Heart right ventricle (tissue), 16 donors: ENCODE results near the gene SRP68. TPM values are rescaled to one million over a fixed set of nuclear protein-coding genes. Genes with fewer than 3 reads are reported as not detected.

ENCODE experiments used
- ATAC-seq, 8 donors: fragments of 200-7000 bp; cut with Tn5 transposase; one replicate each; pipeline ENCODE4 v1.9.1; 2020; ENCODE audit warnings: mild to moderate bottlenecking in 8 of 8, moderate library complexity in 8 of 8, moderate number of reproducible peaks in 1 of 8
- DNase-seq, 2 donors: peaks; one replicate each; pipeline ENCODE4 v3.0.0-alpha.2; 2020
- H3K27ac ChIP-seq, 10 donors: fragments of 200-600 bp; sonication (generic) in 2 of 10; one replicate each; pipeline versions ENCODE4 v1.5.0 to v1.8.0; 2020 to 2022; ENCODE audit warnings: mild to moderate bottlenecking in 3 of 10
- H3K27me3 ChIP-seq, 7 donors: fragments of 200-600 bp; one replicate each; pipeline ENCODE4 v1.8.0; 2021 to 2022; ENCODE audit warnings: mild to moderate bottlenecking in 2 of 7
- H3K36me3 ChIP-seq, 9 donors: fragments of 200-600 bp; sonication (generic) in 1 of 9; one replicate each; pipeline versions ENCODE4 v1.5.0 to v1.8.0; 2020 to 2022; ENCODE audit warnings: mild to moderate bottlenecking in 2 of 9
- H3K4me1 ChIP-seq, 9 donors: fragments of 200-600 bp; sonication (generic) in 1 of 9; one replicate each; pipeline versions ENCODE4 v1.5.0 to v1.8.0; 2020 to 2022; ENCODE audit warnings: mild to moderate bottlenecking in 4 of 9
- H3K4me3 ChIP-seq, 10 donors: fragments of 200-600 bp; sonication (generic) in 2 of 10; one replicate each; pipeline versions ENCODE4 v1.5.0 to v1.8.0; 2020 to 2022; ENCODE audit warnings: mild to moderate bottlenecking in 7 of 10, moderate library complexity in 2 of 10
- H3K9me3 ChIP-seq, 11 donors: fragments of 200-600 bp in 10 of 11; sonication (generic) in 2 of 11; one replicate each; pipeline versions ENCODE4 v1.5.0 to v1.8.0; 2013 to 2022; ENCODE audit warnings: mild to moderate bottlenecking in 2 of 11, control low read depth in 1 of 11, moderate library complexity in 1 of 11
- WGBS, 2 donors: extraction: QIAGEN DNeasy Blood & Tissue Kit; methylation state at CpG; one replicate each; pipeline ENCODE4 v1.1.7; 2013; ENCODE audit warnings: inconsistent platforms in 1 of 2; 5-methylcytosine and 5-hydroxymethylcytosine counted together
- intact Hi-C, 10 donors: fragments of 100-400 bp; cut with DNase I; formaldehyde crosslinking; loops; one replicate each; pipeline versions ENCODE4 v1.11.1 to v1.14.2; 2022
- long read RNA-seq, 3 donors: library from polyadenylated mRNA; unstranded; transcript quantifications; one replicate each; pipeline ENCODE4 v2.0.0, GENCODE V29; 2020 to 2021
- polyA plus RNA-seq, 2 donors: library from polyadenylated mRNA; stranded (reverse); fragments of 200-250 nt; gene quantifications; one replicate each; pipeline ENCODE4 v1.2.3, GENCODE V29; 2013
- total RNA-seq, 10 donors: library from RNA; stranded (reverse); fragmentation: NEBNext Ultra II Directional in 3 of 10; extraction: Animal tissue kit (Norgen Biotek cat#: 25700) in 3 of 10; gene quantifications; one replicate each; pipeline versions ENCODE4 v1.2.1 to v1.2.4, GENCODE V29; 2021 to 2023
- TF ChIP-seq, protein P1 (sequence below), 9 donors: fragments of 200-600 bp; sonication (generic) in 2 of 9; IDR thresholded peaks; one replicate each; pipeline versions ENCODE4 v1.5.0 to v1.8.0; 2021 to 2022; ENCODE audit warnings: antibody characterized with exemption in 9 of 9, mild to moderate bottlenecking in 5 of 9, moderate library complexity in 1 of 9
- donor health status: Arrhythmogenic right ventricular cardiomyopathy.
- donor health status: ischemic (EF 13 %, LVEDD 7.1; RV severe dilation, severe dysfunction).
- donor health status: healthy with polysubstance abuse.
- donor health status: DM: no; HTN: yes; CAD: no.
- donor health status: DM: no; HTN: no; CAD: no.
- donor health status: ischemic (EF 25% LVEDD 6.9; RV normal size, moderate dysfunction).
- donor health status: ischemic (EF 25% LVEDD 5.7; RV mildly dilated, moderate dysfunction).
- donor health status: healthy.
- donor health status: DM: yes; HTN: yes; CAD: no.
- donor health status: Ischemic cardiomyopathy.
- donor health status: ischemic (EF 35%, LVEDD 5.7; RV mildly dilated, moderate dysfunction).
- donor health status: nonischemic (EF 11% LVEDD 7.7; RV severe dilation, severe dysfunction).
- donor health status: DM: yes; HTN: yes; CAD: no.
- donor health status: PGD.
- donor health status: ischemic (EF 29% LVEDD 5.4; RV normal size, mild dysfunction).
- donor health status: nonischemic (EF 23%, LVEDD 6.1; RV moderate dilation, normal function).

SRP68 gene
- total RNA-seq (10 to 100 TPM; 53.6 to 69.7 (median 63.1) TPM), polyA plus RNA-seq (10 to 100 TPM; 26.2 to 62.1 TPM)
- long read RNA-seq, donor 1, transcript SRP68-201 (16 exons, 2,649 nt): major isoform, 118 of 157 reads
- long read RNA-seq, donor 1, partial matches to known transcripts: 24 of 157 reads
- long read RNA-seq, donor 1, other reads (novel, unspliced or antisense): 15 of 157 reads
- long read RNA-seq, donor 2, transcript SRP68-201 (16 exons, 2,649 nt): major isoform, 146 of 182 reads
- long read RNA-seq, donor 2, partial matches to known transcripts: 23 of 182 reads
- long read RNA-seq, donor 2, other reads (novel, unspliced or antisense): 13 of 182 reads
- long read RNA-seq, donor 3, transcript SRP68-201 (16 exons, 2,649 nt): major isoform, 119 of 152 reads
- long read RNA-seq, donor 3, partial matches to known transcripts: 25 of 152 reads
- long read RNA-seq, donor 3, other reads (novel, unspliced or antisense): 6 of 152 reads

DNA sequence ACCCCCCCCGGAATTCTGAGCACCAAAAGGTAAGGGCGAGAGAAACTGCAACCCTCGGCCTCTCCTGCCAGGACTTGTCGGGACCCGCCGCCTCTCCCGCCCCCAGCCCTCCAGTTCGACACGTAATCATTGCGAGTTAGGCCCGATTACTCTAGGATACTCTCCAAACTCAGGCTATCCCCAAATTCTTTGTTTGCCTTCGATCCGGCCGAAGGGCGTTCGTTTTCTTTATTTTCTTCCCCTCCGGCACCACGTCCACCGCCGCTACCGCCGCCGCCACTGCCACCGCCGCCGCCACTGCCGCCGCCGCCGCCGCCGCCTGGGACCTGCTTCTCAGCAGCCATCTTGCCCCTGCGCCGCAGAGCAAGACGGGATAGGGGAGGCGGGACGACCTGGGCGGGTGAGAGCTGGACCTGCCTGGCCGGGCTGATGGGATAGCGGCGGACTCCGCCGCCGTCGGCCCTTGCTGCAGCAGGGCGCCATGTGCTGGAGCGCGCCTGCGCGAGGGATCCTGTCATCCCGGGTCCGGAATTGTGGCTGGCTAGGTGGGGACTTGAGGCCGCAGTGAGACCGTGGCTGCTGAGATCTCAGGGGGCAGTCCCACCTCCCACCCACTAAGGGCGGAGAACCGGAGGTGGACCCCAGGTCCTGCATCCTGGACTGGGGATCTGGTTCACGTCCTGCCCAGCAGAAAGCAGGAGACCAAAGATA lies at the start of gene SRP68:
SRP68 (minus strand) TSS at position 370 of the 711 bp plus-strand sequence; CDS start at position 344, 26 bp downstream.
- intact Hi-C loops: no loop called here
- Histone ChIP-seq H3K4me1 (peaks cover 7 to 65% (median 59%) of the 10 kb centered on the region in 9 donors), H3K27me3 (peaks cover 35 to 40% (median 40%) of the 10 kb centered on the region in 7 donors), H3K9me3 (no peaks in the 10 kb centered on the region), H3K36me3 (peaks cover 0 to 29% (median 8%) of the 10 kb centered on the region in 9 donors), H3K4me3 (peak within 1 kb of the TSS; percentile 68 to 99 (median 83)), H3K27ac (peak within 1 kb of the TSS in 9 of 10 donors; percentile 44 to 90 (median 80))
- peak; percentile 98 to 100 (median 100) for ATAC-seq
- TF ChIP-seq, protein P1, sequence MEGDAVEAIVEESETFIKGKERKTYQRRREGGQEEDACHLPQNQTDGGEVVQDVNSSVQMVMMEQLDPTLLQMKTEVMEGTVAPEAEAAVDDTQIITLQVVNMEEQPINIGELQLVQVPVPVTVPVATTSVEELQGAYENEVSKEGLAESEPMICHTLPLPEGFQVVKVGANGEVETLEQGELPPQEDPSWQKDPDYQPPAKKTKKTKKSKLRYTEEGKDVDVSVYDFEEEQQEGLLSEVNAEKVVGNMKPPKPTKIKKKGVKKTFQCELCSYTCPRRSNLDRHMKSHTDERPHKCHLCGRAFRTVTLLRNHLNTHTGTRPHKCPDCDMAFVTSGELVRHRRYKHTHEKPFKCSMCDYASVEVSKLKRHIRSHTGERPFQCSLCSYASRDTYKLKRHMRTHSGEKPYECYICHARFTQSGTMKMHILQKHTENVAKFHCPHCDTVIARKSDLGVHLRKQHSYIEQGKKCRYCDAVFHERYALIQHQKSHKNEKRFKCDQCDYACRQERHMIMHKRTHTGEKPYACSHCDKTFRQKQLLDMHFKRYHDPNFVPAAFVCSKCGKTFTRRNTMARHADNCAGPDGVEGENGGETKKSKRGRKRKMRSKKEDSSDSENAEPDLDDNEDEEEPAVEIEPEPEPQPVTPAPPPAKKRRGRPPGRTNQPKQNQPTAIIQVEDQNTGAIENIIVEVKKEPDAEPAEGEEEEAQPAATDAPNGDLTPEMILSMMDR (IDR thresholded peaks at IDR 0.05): no peak
- DNase-seq: peak; percentile 92 to 93
- 0% methylated on average over 57 of the region's 57 CpGs for WGBS, 2 donors

DNA sequence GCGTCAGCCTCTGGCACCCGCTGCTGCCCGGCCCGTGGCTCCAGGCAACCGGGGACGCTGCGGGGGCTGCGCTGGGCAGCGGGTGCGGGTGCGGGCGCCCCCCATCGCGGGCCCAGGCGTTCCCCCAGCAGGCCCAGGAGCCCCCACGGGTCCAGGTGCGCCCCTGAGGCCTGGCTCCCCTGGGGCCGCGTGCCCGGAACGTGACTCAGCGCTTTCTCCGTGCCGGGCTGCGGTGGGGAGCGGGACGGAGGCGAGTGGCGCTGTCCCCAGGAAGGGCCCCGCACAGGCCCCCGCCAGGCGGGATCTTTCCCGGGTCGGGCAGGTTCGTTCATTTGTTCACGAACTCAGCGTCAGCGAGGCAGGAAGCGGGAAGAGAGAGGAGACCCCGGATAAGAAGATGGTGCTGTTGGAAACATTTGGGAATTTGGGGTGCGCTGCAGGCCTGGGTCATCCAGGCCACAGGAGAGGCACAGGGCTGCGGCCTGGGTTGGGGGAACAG lies 49.7 kb upstream of the SRP68 start:
- Histone ChIP-seq H3K4me3 (peak overlapping the region; percentile 25 to 55 (median 50)), H3K27me3 (no peaks in the 10 kb centered on the region), H3K9me3 (no peaks in the 10 kb centered on the region), H3K4me1 (peaks cover 0 to 14% (median 6%) of the 10 kb centered on the region in 9 donors), H3K36me3 (no peaks in the 10 kb centered on the region), H3K27ac (peak overlapping the region in 4 of 10 donors; percentile 22 to 69 (median 42))
- intact Hi-C loops: loop anchor here (1.0 to 10.0 kb wide), 12 partner anchors 25 to 177 kb away; no protein-coding TSS in a partner anchor
- DNase-seq: peak in 1 of 2 donors; percentile 31
- TF ChIP-seq, protein P1 (IDR thresholded peaks at IDR 0.05): no peak
- ATAC-seq: peak; percentile 25 to 63 (median 42)
- WGBS, 2 donors: 31 to 33% methylated on average over 37 to 42 of the region's 42 CpGs

DNA sequence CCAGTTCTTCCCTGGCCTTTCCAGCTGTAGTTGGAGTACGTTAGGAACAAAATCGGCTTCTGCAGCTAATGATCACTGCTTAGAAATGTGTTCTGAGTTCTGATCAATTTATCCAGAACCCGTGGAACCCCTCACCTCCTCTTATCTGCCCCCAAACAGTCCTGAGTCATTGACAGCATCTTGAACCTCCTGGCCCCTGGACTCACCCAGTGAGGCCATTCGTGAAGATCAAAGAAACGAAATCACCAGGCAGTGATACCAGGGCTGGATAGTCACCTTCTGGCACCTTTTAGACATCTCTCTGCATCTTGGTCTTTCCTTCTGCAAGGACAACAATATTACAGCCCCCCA lies 48.3 kb upstream of the SRP68 start:
- intact Hi-C loops: loop anchor here (1.0 to 10.0 kb wide), 13 partner anchors 26 to 178 kb away; no protein-coding TSS in a partner anchor
- Histone ChIP-seq H3K27ac (no peak overlapping the region), H3K9me3 (no peaks in the 10 kb centered on the region), H3K4me1 (peaks cover 0 to 14% (median 6%) of the 10 kb centered on the region in 9 donors), H3K36me3 (no peaks in the 10 kb centered on the region), H3K4me3 (no peak overlapping the region), H3K27me3 (no peaks in the 10 kb centered on the region)
- DNase-seq (no peak), ATAC-seq (no peak)
- TF ChIP-seq, protein P1 (IDR thresholded peaks at IDR 0.05): no peak
- 91 to 94% methylated on average over 5 of the region's 5 CpGs for WGBS, 2 donors
